GDM1 (cell line): ENCODE measurements around the gene IFI27.
A peak's percentile ranks its signal among the peaks of the same experiment; 100 is the strongest.

Experiments
- DNase-seq: peaks from one replicate; lab custom pipeline; 2025; lab: John Stamatoyannopoulos, UW

The IFI27 gene

DNA sequence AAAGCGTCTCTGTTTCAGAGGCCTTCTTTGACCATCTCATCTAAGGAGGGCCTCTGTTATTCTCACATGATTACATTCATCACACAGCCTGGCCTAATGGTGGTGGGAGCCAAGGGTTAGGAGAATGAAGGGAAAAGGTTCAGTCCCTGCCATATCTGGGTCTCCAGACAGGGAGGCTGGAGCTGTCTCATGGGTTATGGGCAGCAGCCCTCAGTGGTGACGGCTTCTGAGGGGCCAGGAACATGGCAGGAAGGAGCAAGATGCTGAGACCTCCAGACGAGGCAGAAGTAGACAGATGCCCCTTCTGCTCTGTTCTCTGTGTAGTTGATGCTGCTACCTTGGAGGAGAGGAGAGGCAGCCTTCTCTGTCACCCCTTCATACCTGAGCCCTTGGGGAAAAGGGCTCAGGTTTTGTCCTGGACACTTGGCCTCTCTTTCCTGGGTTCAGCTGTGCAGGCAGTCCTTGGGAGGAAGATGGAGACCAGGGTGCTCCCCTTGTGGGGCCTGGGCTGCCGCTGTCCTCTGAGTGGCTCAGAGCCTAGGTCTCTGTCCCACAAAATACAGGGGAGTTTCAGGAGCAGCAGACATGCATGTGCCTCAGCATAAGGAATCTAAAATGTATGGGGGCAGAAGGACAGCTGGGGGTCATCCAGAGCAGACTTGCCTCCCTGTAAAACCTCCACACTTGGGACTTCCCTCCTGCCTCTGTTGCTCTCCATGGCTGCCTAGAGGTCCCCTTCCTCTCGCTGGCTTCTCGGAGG is 15.3 kb downstream of the IFI27 start:
- no peak for DNase-seq

DNA sequence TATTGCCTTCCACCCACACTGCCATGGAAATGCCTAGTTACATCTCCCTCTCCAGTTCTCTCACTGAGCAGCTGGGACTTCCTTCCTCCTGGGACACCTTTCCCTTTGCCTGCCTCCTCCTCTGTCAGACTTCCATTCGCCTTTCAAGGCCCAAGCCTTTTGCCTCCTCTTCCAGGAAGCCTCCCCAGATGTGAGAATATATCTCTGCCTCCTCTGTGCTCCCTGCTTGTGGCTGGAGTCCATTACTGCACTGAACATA is 15.8 kb downstream of the IFI27 start:
- DNase-seq: no peak

DNA sequence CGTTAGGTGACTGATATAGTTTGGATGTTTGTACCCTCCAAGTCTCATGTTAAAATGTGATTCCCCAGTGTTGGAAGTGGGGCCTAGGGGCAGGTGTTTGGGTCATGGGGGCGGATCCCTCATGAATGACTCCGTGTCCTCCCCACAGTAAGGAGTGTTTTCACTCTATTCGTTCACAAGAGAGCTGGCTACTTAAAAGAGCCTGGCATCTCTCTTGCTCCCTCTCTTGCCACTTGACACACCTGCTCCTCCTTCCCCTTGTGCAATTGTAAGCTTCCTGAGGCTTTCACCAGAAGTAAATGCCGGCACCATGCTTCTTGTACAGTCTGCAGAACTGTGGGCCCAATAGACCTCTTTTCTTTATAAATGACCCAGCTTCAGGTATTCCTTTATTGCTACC is 16.3 kb downstream of the IFI27 start:
- DNase-seq: no peak

DNA sequence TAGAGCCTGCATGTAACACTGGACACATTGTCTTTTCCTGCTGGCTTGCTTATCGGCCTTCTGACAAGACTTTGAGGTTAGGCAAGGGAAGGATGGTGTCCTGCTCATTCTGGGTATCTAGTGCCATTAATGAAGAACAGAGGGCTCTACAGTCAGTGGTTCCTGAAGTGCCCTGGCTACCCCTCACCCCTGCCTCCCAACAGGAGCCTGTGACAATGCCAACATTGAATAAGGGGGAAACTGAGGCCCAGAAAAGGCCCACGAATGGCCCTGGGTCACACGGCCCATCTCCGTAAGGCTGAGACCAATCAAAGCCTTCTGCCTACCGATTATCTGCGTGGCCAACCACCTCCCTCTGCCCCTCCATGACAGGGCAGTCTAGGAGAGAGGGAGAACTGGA is 16.8 kb downstream of the IFI27 start:
- no peak for DNase-seq

DNA sequence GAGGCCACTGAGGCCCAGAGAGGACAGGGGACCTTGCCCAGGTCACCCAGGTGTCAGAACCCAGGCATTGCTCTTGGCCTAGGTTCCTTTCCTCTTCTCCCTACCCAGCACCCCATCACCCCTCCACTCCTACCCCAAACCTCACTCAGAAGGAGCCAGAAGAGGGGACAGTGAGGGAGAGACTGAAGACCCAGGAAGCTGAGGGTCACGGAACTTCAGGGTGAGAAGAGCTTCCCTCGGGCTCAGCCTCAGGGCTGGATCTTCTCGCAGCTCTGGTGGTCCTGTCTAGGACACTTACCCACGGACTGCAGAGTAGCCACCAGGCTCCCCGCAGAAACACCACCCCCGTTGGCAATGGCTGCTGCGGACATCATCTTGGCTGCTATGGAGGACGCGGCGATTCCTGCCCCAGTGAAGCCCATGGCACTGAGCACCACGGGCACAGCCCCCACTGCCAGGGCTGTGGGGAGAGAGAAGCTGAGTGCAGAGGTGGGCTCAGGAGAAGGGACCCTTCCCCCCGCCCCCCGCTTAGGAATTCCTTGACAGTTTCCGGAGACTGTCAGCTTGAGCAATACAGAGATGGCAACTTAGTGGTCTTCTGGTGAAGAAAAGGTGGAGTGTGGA is 17.8 kb downstream of the IFI27 start:
- no peak for DNase-seq

DNA sequence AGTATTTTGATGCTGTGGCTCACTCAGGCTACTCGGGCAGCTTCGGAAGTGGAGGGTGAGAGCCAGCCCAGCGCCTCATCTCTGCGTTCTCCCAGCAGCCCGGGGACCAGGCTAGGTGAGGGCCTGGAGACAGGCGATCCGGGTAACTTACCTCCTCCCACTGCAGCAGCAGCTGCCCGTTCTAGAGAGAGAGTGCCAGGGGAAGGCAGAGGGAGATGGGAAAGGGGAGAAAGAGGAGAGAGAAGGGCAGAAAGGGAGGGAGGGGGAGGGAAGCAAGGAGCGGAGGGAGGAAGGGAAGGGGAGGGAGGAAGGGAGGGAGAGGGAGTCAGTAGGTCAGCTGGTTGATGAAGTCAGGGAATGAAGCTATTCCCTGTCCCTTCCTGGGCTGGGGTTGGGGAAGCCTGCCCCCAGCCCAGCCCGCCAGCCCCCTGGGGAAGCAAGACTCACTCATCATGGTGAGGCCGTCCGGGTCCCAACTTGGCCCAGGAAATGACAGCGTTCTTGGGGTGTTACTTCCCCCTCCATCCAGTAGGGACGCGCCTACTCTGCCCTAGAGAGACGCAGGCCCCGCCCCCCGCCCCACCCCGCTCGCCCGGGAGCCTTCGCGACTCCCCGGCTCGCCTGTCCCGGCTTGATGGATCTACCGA is 18.7 kb downstream of the IFI27 start, which contains the start of gene IFI27L2:
TSS of gene IFI27L2 (minus strand) at position 494 of the 647 bp plus-strand sequence. CDS start at position 454, 40 bp downstream.
- peak; percentile 36 for DNase-seq

DNA sequence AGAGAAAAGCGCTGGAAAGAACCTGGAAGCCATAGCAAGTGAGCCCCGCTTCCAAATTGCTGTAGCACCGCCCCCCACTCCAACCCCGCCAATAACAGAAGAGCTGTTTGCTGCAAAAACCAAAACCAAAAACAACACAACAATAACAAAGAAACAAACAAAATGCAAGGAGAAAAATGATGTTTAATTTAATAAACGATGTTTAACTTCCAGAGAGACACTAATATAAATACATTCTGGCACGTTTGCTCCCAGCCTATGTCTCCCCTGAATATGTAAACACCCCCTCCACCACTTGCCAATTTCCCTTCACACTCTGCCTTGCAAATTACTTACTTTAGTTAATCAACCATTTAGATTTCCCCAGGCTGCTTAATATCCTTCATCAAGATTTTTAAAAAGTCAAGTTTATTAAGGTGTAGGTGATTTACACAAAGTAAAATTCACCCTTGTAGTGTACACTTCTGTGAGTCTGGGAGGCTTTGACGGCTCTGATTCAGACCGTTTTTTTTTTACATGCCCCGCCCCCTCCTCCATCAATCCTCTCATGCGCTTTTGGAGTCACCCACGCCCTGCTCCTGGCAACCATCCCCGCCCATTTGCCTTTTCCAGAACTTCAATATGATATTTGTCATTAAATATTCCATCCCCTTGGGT is 19.4 kb downstream of the IFI27 start:
- no peak for DNase-seq

DNA sequence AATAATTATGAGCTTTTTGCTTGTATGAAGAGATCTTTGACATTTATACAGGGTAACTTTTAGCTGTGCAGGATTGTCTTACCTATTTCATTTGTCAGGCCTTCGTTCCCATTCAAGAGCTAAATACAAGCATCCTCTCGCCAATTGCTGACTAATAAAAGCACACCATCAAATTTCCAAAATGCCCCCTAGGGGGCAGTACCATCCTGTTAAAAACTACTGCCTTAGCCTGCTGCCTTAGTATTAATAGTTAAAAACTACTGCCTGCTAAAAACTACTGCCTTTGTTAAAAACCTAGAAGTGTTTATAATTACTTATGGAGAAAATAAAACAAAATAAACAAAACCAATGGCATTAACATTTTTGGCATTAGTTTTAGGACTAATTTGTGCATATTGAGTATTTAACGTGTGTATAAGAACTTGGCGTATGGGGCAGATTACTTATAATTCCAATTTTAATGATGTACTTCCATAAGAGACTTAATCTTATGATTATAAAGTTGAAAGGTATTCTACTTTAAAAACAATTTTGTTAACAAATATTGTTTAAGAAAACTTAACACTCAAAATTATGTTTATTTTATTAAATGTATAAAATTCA is 21.9 kb downstream of the IFI27 start:
- no peak for DNase-seq

DNA sequence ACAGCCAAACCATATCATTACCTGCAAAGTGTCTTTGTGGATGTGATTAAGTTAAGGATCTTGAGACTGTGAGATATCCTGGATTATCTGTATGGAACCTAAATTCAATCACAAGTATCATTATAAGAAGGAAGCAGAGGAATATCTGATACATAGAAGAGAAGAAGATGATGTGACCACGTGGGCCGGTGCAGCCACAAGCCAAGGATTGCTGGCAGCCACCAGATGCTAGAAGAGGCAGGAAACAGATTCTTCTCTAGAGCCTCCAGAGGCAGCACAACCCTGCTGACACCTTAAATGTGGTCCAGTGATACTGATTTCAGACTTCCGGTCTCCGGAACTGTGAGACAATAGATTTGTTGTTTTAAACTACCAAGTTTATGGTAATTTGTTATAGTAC is 24.9 kb downstream of the IFI27 start:
- DNase-seq: no peak

DNA sequence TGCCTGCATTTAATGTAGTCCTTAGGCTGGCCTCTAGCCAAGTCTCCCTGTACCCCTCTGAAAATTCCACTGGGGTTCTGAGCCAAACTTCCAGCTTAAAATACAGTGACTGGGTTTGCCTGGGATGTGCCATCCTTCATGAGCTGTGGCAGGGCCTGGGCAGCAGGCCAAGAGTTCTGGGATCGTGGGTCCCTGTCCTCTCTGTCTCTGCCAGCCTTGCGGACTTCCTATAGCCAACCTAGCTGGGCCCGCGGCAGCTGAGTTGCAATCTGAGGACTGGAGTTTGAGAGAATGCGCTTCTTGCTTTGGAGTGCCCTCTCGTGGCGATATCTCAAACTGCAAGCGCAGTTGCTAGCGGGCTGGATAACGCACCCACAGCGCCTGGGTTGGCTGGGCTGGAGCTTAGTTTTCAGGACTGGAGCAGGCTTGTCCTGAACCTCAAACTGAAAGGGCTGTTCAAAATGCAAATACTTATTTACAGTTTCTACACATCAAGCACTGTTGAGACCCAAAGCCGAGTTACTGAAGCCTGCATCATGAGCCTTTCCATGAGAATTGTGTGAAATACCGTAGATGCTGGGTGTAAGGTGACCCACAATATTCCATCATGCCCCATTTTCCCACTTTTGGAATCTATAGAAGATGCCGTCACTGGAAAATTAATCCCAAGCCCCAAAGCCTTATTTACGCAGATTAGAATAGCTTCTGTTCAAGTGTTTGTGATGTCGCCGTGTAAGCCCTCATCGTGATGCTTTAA is 26.2 kb downstream of the IFI27 start:
- peak; percentile 74 for DNase-seq

DNA sequence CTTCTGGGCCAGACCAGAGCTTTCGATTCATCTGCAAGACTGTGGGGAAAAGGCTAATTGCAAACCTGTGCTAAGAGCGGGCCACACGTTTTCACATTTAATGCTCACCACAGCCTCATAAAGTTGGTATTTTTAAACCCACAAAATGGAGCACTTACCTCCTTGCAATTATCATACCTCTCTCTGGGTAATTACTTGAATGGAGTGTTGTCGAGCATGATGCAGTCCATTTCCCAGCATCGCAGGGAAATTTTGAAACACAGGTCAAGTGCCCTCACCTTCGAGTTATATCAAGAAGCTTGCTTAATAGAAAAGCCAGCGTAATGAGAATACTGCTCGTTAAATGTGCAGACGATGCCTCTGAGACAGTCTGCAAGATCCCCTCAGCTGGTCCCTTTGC is 27.7 kb downstream of the IFI27 start:
- no peak for DNase-seq

DNA sequence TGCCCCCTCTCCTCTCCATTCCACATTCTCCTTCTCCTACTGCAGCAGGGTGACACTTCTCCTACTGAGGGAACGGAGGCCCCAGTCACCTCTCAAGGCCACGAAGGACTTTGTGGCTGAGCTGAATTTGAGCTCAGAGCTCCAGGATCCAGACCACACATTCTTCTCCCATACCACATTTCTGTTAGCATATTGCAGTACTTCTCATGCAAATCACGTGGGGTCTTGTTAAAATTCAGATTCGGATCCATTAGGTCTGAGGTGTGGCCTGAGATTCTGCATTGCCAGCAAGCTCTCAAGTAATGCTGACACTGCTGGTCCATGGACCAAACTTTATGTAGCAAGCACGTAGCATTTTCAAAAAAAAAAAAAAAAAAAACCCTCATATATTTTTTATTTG is 28.5 kb downstream of the IFI27 start:
- DNase-seq: no peak

DNA sequence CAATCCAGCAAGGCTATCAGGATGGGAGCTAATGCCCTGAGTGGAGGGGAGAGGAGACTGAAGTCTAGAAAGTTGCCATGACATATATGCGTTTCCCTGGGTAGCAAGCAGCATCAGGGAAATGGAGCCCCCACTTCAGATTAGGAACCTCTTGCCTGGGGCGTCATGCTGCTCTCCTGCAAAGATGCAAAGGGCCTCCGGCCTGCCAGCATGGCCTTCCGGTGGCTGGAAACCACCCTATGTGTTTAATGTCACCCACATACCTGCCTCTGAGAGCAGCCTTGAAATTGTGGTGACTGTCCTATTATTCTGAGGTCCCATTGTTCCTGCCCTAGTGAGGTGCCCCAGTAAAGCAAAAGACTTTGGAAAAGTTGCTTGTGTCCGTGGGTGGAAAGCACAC is 28.9 kb downstream of the IFI27 start:
- DNase-seq: no peak

DNA sequence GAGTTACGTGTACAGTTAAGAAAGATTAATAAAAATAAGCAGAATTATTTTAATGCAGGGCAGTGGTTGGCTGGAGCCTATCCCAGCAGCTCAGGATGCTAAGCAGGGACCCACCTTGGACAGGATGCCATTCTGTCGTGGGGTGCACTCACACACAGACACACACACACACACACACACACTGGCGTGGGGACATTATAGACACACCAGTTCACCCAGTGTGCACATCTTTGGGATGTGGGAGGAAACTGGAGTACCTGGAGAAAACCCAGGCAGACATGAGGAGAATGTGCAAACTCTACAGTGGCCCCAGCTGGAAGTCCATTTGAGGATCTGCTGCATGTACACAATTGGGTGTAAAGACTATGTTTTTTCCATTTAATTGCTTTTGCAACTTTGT is 31.7 kb downstream of the IFI27 start:
- DNase-seq: no peak

DNA sequence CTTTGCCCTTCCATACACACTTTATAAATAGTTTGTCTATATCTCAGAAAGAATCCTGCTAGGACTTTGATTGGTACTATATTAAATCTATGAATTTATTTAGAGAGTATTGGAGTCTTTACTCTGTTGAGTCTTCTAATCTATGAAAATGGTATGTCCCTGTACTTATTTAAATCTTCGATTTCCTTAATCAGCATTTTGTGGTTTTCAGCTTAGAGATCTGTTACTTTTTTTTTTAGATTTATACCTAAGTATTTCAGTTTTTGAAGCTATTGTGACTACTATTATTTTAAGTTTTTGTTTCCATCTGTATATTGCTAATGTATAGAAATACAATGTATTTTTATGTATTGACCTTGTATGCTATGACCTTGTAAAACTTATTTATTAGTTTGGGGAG is 32.3 kb downstream of the IFI27 start:
- DNase-seq: no peak

DNA sequence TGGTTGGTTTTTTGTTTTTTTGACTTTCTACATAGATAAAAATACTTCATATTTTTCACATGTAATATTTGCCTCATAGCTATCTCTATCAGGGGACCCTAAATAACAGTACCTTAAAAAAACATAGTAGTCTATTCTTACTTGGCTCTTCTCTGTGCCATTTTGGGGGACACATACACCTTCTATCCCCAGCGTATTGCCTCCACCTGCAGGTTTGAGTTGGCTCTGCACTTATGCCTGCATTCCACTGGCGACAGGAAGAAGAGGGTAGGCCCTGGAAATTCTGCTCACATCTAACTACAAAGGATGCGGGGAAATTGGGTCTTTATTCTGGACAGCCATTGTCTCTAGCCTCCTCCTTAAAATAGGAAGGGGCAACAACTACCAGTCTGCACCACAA is 32.7 kb downstream of the IFI27 start:
- DNase-seq: no peak

DNA sequence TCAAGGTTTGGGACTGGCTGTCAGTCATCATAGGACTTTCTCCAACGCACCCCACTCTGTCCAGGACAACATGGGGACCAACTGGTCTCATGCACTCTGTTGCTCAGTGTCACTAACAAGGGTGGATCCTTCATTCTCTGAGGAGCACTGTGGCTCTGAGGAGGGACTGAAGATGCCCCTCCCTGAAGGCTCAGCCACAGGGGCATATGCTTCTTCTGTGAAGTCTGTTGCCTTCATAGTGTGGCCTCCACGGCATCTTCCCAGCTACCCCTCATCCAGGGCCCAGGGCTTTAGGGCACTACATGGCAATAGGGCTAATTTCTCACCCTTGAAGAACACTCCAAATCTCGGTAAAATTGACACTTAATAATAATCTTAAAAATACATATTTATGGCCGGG is 33.2 kb downstream of the IFI27 start:
- DNase-seq: no peak

DNA sequence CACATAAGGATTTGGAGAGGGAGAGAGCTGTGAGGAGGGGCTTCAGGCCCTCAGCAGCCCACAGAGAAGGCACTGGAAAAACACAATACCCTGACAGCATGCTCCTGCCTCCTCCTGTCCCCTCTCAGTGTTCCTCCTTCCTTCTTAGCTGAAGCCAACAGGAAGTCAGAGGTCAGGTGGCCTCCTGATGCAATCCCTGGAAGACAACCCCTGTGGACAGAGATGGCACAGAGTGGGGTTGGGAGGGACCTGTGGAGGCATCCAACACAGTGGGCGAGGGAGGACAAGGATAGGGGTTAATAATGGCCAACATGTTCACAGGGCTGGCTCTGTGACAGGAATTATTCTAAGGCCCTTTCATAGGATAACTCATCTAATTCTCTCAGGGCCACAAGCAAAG is 34.2 kb downstream of the IFI27 start:
- DNase-seq: no peak

DNA sequence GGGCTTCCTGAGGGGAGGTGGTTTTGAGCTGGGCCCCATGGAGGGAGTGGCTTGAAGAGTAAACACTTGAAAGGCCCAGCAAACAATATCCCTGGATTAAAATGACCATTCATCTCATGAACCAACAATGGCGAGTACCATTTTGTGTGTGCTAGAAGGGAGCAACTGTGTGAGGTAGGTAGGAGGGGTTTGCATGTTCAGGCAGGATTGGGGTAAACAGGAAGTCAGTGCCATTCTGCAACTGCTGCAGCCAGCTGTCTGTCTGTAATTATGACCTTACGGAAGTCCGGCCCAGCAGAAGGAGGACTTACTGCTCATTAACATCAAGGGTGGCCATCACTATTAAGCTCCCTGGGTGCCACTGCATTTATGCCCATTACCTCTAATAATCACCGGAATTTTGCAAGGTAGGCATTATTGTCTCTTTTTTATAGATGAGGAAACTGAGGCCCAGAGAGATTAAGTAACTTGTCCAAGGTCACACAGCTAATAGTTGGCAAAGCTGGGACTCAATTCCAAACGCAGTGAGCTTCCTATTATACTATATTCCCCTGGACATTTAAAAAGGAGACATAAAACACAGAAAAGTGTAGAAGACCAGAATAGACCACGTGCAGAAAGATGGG is 35.5 kb downstream of the IFI27 start:
- DNase-seq: no peak

DNA sequence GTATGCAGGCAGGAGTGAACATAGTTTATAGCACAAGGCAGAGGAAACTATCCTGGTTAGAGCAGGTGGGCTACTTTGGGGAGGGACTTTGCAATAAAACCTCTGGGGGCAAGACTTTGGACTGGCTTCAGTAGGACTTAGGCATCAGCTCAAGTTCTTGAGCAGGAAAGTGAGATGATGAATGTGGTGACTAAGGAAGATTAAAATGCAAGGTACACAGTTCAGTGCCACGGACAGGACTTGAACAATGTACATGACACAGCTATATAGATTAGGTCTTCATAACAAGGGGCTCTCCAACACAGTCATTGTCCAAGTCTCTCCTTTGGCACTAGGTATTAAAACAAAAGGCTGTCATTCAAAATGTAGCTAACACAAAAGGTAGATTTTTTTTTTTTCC is 42.1 kb downstream of the IFI27 start:
- DNase-seq: no peak

DNA sequence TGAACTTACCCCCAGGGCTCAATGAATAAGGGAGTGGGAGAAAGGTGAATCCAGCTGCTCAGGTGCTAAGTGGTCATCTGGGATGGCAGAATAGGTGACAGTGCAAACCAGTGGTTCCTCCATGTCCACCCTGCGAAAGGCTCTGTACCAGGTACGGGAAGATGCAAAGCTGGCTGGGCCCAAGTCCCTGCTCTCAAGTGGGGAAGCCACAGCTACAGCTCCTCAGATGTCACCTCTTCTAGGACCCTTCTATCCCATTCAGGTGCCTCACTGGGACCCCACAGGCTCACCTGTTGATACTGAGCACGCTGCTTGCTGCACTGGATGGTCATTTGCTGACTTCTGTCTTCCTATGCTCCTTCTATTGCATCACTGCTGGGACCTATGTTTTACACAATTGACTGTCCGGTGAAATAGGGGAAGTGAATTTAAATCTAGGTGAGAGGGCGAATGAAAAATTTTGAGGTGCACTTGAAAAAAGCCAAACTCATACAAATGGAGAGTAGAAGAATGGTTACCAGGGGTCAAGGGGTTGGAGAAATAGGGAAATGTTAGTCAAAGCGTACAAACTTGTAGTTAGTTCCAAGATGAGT is 43.3 kb downstream of the IFI27 start:
- DNase-seq: no peak
